Bronchial epithelial cell (primary cell): Measurements from ENCODE around the gene OGFR. TPM values are rescaled to one million over a fixed set of nuclear protein-coding genes. Genes with fewer than 3 reads are reported as not detected.

Experiments
- DNase-seq: peaks from one replicate; pipeline ENCODE4 v3.0.0-alpha.2; 2010; ENCODE audit warnings: low read depth
- FAIRE-seq: peaks from 2 replicates; lab custom pipeline; 2011; peaks lifted over from hg19 to GRCh38; lab: Jason Lieb, UNC
- H3K27me3 ChIP-seq: 2 replicates; pipeline ENCODE4 v1.5.1; 2011; ENCODE audit warnings: low read length; ENCODE audit not compliant: control insufficient read depth, insufficient read depth
- H3K36me3 ChIP-seq: 2 replicates; pipeline ENCODE4 v1.5.1; 2011; ENCODE audit warnings: low read length; ENCODE audit not compliant: control insufficient read depth, insufficient read depth
- H3K4me3 ChIP-seq: 2 replicates; pipeline ENCODE4 v1.5.1; 2011; ENCODE audit warnings: mild to moderate bottlenecking, low read depth, low read length, control low read depth
- CTCF ChIP-seq: IDR thresholded peaks from 2 replicates; pipeline ENCODE4 v1.5.1; 2011; ENCODE audit warnings: mild to moderate bottlenecking, moderate library complexity, low read length, control low read depth, inconsistent platforms; ENCODE audit not compliant: insufficient read depth, severe bottlenecking
- total RNA-seq: library from RNA; depleted of rRNA; stranded (reverse); fragments of >200 nt; gene quantifications from 2 replicates; pipeline ENCODE4 v1.2.1, GENCODE V29; 2014

The OGFR gene
- total RNA-seq, 1 donor from 2014 or later: 16.1 TPM

- Histone ChIP-seq H3K27me3 (peaks cover 12% of the 10 kb centered on the region), H3K4me3 (no peak overlapping the region), H3K36me3 (no peaks in the 10 kb centered on the region)
- FAIRE-seq (no peak), DNase-seq (peak; percentile 20)
- no peak for TF ChIP-seq CTCF
Observed at GRCh38 chr20:62766716-62767115, 37.9 kb upstream of the OGFR start.

- peaks cover 12% of the 10 kb centered on the region for H3K27me3 ChIP-seq
- TF ChIP-seq CTCF: no peak
- DNase-seq (no peak), FAIRE-seq (no peak)
- no peak overlapping the region for H3K4me3 ChIP-seq
- H3K36me3 ChIP-seq: no peaks in the 10 kb centered on the region
Observed at GRCh38 chr20:62768234-62768546, 36.4 kb upstream of the OGFR start.

GRCh38 chr20:62768551-62769287 lies 35.9 kb upstream of the OGFR start:
- Histone ChIP-seq H3K4me3 (no peak overlapping the region), H3K27me3 (peaks cover 12% of the 10 kb centered on the region), H3K36me3 (no peaks in the 10 kb centered on the region)
- peak; percentile 85 for FAIRE-seq
- DNase-seq: no peak
- no peak for TF ChIP-seq CTCF

GRCh38 chr20:62769346-62770071 lies 35.1 kb upstream of the OGFR start:
- DNase-seq: no peak
- FAIRE-seq: no peak
- no peak for TF ChIP-seq CTCF
- Histone ChIP-seq H3K36me3 (no peaks in the 10 kb centered on the region), H3K27me3 (peaks cover 12% of the 10 kb centered on the region), H3K4me3 (no peak overlapping the region)

- Histone ChIP-seq H3K27me3 (peaks cover 10% of the 10 kb centered on the region), H3K36me3 (no peaks in the 10 kb centered on the region), H3K4me3 (no peak overlapping the region)
- DNase-seq (no peak), FAIRE-seq (no peak)
- no peak for TF ChIP-seq CTCF
Observed at GRCh38 chr20:62770111-62770910, 34.3 kb upstream of the OGFR start.
